ENCODE data around the gene LMAN1L. TPM values are rescaled to one million over a fixed set of nuclear protein-coding genes. Genes with fewer than 3 reads are reported as not detected.
A peak's percentile ranks its signal among the peaks of the same experiment; 100 is the strongest.

Gene LMAN1L
- polyA plus RNA-seq, 1 donor from 2014 or later: not detected

DNA sequence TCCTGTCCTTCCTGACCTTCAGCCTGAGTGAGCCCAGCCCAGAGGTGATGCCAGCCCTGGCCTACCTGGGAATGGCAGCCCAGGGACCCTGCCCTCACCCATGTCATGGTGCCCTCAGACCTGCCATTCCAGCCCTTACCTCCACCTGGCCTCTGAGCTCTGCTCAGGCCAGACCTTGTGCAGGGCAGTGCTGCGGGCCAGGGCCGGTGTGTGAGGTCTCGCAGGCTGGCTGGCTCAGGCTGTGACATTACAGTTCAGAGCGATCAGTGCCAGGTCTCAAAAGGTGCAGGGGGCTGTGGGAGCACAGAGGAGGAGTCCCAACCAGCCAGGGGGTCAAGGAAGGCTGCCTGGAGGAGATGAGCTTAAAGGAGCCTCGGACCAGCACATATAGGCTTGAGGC is 7.4 kb downstream of the LMAN1L start:
- Histone ChIP-seq H3F3A (ENCODE audit: insufficient read depth, low read length, poor library complexity, severe bottlenecking) (no peaks in the 10 kb centered on the region), H3K27me3 (ENCODE audit: insufficient read depth, low read depth, low read length) (peaks cover 12% of the 10 kb centered on the region), H3K9me2 (ENCODE audit: insufficient read depth, low read length) (no peaks in the 10 kb centered on the region), H3K4me2 (ENCODE audit: low read length) (no peak overlapping the region), H3K79me2 (replicated peaks; ENCODE audit: insufficient read depth, low read length) (no peaks in the 10 kb centered on the region), H4K20me1 (ENCODE audit: insufficient read depth) (no peaks in the 10 kb centered on the region), H3K36me3 (ENCODE audit: insufficient read depth, low read length) (no peaks in the 10 kb centered on the region), H3K9me3 (ENCODE audit: low read length) (no peaks in the 10 kb centered on the region), H3K27ac (ENCODE audit: low read length) (no peak overlapping the region), H2AFZ (ENCODE audit: low read depth, low read length) (no peak overlapping the region), H3K9ac (ENCODE audit: low read length) (no peak overlapping the region), H3K4me3 (ENCODE audit: low read length) (no peak overlapping the region)
- TF ChIP-seq CTCF (IDR thresholded peaks at IDR 0.05; ENCODE audit: poor library complexity, severe bottlenecking) (no peak), POLR2AphosphoS5 (IDR thresholded peaks at IDR 0.05) (no peak), TAF1 (IDR thresholded peaks at IDR 0.05; ENCODE audit: low read depth) (no peak), SMC3 (conservative IDR thresholded peaks at IDR 0.05; ENCODE audit: poor library complexity) (no peak), RAD21 (conservative IDR thresholded peaks at IDR 0.05) (no peak), EP300 (conservative IDR thresholded peaks at IDR 0.05; ENCODE audit: poor library complexity, severe bottlenecking) (no peak), REST (IDR thresholded peaks at IDR 0.05; ENCODE audit: borderline replicate concordance) (no peak), EZH2 (IDR thresholded peaks at IDR 0.05; ENCODE audit: borderline replicate concordance, insufficient read depth, low read length, poor library complexity, severe bottlenecking) (no peak), MXI1 (conservative IDR thresholded peaks at IDR 0.05; ENCODE audit: poor library complexity, severe bottlenecking) (no peak)

GRCh38 chr15:74821091-74821789 is 8.6 kb downstream of the LMAN1L start:
- no peaks in the 10 kb centered on the region for H3K9me3 ChIP-seq (ENCODE audit: low read length)
- H3K36me3 ChIP-seq (ENCODE audit: insufficient read depth, low read length): no peaks in the 10 kb centered on the region
- TF ChIP-seq TAF1 (IDR thresholded peaks at IDR 0.05; ENCODE audit: low read depth) (no peak), MXI1 (conservative IDR thresholded peaks at IDR 0.05; ENCODE audit: poor library complexity, severe bottlenecking) (no peak), EZH2 (IDR thresholded peaks at IDR 0.05; ENCODE audit: borderline replicate concordance, insufficient read depth, low read length, poor library complexity, severe bottlenecking) (no peak), SMC3 (conservative IDR thresholded peaks at IDR 0.05; ENCODE audit: poor library complexity) (no peak), EP300 (conservative IDR thresholded peaks at IDR 0.05; ENCODE audit: poor library complexity, severe bottlenecking) (no peak)
- H4K20me1 ChIP-seq (ENCODE audit: insufficient read depth): no peaks in the 10 kb centered on the region
- no peaks in the 10 kb centered on the region for H3K79me2 ChIP-seq (replicated peaks; ENCODE audit: insufficient read depth, low read length)
- H3K4me3 ChIP-seq (ENCODE audit: low read length): peak overlapping the region; percentile 3
- peaks cover 23% of the 10 kb centered on the region for H3K27me3 ChIP-seq (ENCODE audit: insufficient read depth, low read depth, low read length)
- H3K9ac ChIP-seq (ENCODE audit: low read length): peak overlapping the region; percentile 35
- H3F3A ChIP-seq (ENCODE audit: insufficient read depth, low read length, poor library complexity, severe bottlenecking): no peaks in the 10 kb centered on the region
- H3K9me2 ChIP-seq (ENCODE audit: insufficient read depth, low read length): no peaks in the 10 kb centered on the region
- peak overlapping the region; percentile 37 for H3K27ac ChIP-seq (ENCODE audit: low read length)
- peak overlapping the region; percentile 6 for H3K4me2 ChIP-seq (ENCODE audit: low read length)
- peak overlapping the region; percentile 21 for H2AFZ ChIP-seq (ENCODE audit: low read depth, low read length)

Data from neural cell (in vitro differentiated cells).